Activated T-helper 17 cell treated with anti-CD3 and anti-CD28 coated beads, Interleukin-2, amount 50 U/mL, for 72 hours (primary cell): ENCODE data around the gene OR2A7. TPM values are rescaled to one million over a fixed set of nuclear protein-coding genes. Genes with fewer than 3 reads are reported as not detected.
"Not testable (repeated sequence)": the region's sequence is repeated elsewhere in the genome, so short reads cannot be mapped to it uniquely, and the experiment has no call there.

Experiments
- ATAC-seq: fragments of 150-1000 bp; cut with Tn5 transposase; replicated peaks from 2 replicates; pipeline ENCODE4 v1.10.0; 2021; ENCODE audit warnings: mild to moderate bottlenecking, moderate library complexity
- H3K27ac Mint-ChIP-seq: one replicate; pipeline ENCODE4 v1.8.0; 2022; ENCODE audit warnings: mixed read lengths
- H3K27me3 Mint-ChIP-seq: one replicate; pipeline ENCODE4 v1.8.0; 2022; ENCODE audit warnings: mixed read lengths
- H3K36me3 Mint-ChIP-seq: one replicate; pipeline ENCODE4 v1.8.0; 2022; ENCODE audit warnings: low read depth, mild to moderate bottlenecking, mixed read lengths
- H3K4me1 Mint-ChIP-seq: one replicate; pipeline ENCODE4 v1.8.0; 2022; ENCODE audit warnings: mixed read lengths
- H3K4me3 Mint-ChIP-seq: one replicate; pipeline ENCODE4 v1.8.0; 2022; ENCODE audit warnings: mild to moderate bottlenecking, mixed read lengths
- H3K9me3 Mint-ChIP-seq: one replicate; pipeline ENCODE4 v1.8.0; 2022; ENCODE audit warnings: mixed read lengths
- total RNA-seq, 2 donors: library from RNA; stranded (reverse); gene quantifications; one replicate each; pipeline ENCODE4 v1.2.3, GENCODE V29; 2022

OR2A7 gene
- 1 to 10 TPM in 1 of 2 donors, under 1 TPM in 1; 0.80 to 5.3 TPM for total RNA-seq

- not testable (repeated sequence) for H3K4me1 Mint-ChIP-seq, H3K36me3 Mint-ChIP-seq, H3K9me3 Mint-ChIP-seq, ATAC-seq, H3K27ac Mint-ChIP-seq, H3K27me3 Mint-ChIP-seq, H3K4me3 Mint-ChIP-seq
These were observed at the start of gene OR2A7 for GRCh38 chr7:144264692-144265091. OR2A7 (minus strand) TSS chr7:144264792; CDS start chr7:144259628, 5,164 bp downstream.

- not testable (repeated sequence) for H3K4me3 Mint-ChIP-seq, H3K27ac Mint-ChIP-seq, H3K36me3 Mint-ChIP-seq, H3K4me1 Mint-ChIP-seq, H3K9me3 Mint-ChIP-seq, H3K27me3 Mint-ChIP-seq, ATAC-seq
These were observed 47.4 kb upstream of the OR2A7 start, which contains the start of gene OR2A1 for GRCh38 chr7:144311872-144312469. OR2A1 (plus strand) TSS chr7:144312419; CDS start chr7:144318125, 5,706 bp downstream.

- H3K4me1 Mint-ChIP-seq, ATAC-seq, H3K9me3 Mint-ChIP-seq, H3K27ac Mint-ChIP-seq, H3K4me3 Mint-ChIP-seq, H3K36me3 Mint-ChIP-seq, H3K27me3 Mint-ChIP-seq: not testable (repeated sequence)
These were observed 46.6 kb upstream of the OR2A7 start for GRCh38 chr7:144311218-144311617.

GRCh38 chr7:144309702-144310101 is 45.1 kb upstream of the OR2A7 start:
- H3K4me3 Mint-ChIP-seq, H3K36me3 Mint-ChIP-seq, H3K4me1 Mint-ChIP-seq: not testable (repeated sequence)

GRCh38 chr7:144305156-144305555 is 40.6 kb upstream of the OR2A7 start:
- not testable (repeated sequence) for ATAC-seq, H3K27ac Mint-ChIP-seq, H3K4me3 Mint-ChIP-seq, H3K4me1 Mint-ChIP-seq, H3K27me3 Mint-ChIP-seq, H3K36me3 Mint-ChIP-seq, H3K9me3 Mint-ChIP-seq

More at GRCh38 chr7:144309702-144310101, 45.1 kb upstream of the OR2A7 start:
- not testable (repeated sequence) for ATAC-seq, H3K27ac Mint-ChIP-seq, H3K27me3 Mint-ChIP-seq, H3K9me3 Mint-ChIP-seq

GRCh38 chr7:144303607-144304006 is 39.0 kb upstream of the OR2A7 start:
- not testable (repeated sequence) for H3K27me3 Mint-ChIP-seq, H3K9me3 Mint-ChIP-seq, H3K4me3 Mint-ChIP-seq, ATAC-seq, H3K36me3 Mint-ChIP-seq, H3K27ac Mint-ChIP-seq, H3K4me1 Mint-ChIP-seq

- H3K9me3 Mint-ChIP-seq, H3K27ac Mint-ChIP-seq, H3K27me3 Mint-ChIP-seq, H3K4me3 Mint-ChIP-seq, ATAC-seq, H3K4me1 Mint-ChIP-seq, H3K36me3 Mint-ChIP-seq: not testable (repeated sequence)
These were observed 38.1 kb upstream of the OR2A7 start for GRCh38 chr7:144302578-144303303.

GRCh38 chr7:144293794-144294499 is 29.4 kb upstream of the OR2A7 start:
- H3K4me1 Mint-ChIP-seq, H3K4me3 Mint-ChIP-seq, H3K27me3 Mint-ChIP-seq, H3K36me3 Mint-ChIP-seq, H3K27ac Mint-ChIP-seq, H3K9me3 Mint-ChIP-seq: not testable (repeated sequence)
- ATAC-seq, result peak; percentile 87

GRCh38 chr7:144292384-144293161 is 28.0 kb upstream of the OR2A7 start:
- H3K27ac Mint-ChIP-seq, H3K9me3 Mint-ChIP-seq, H3K4me1 Mint-ChIP-seq, ATAC-seq, H3K4me3 Mint-ChIP-seq, H3K27me3 Mint-ChIP-seq, H3K36me3 Mint-ChIP-seq: not testable (repeated sequence)

GRCh38 chr7:144291607-144292006 is 27.0 kb upstream of the OR2A7 start:
- H3K27ac Mint-ChIP-seq, H3K4me3 Mint-ChIP-seq, H3K36me3 Mint-ChIP-seq, H3K4me1 Mint-ChIP-seq, H3K9me3 Mint-ChIP-seq, ATAC-seq, H3K27me3 Mint-ChIP-seq: not testable (repeated sequence)

GRCh38 chr7:144287171-144287784 is 22.7 kb upstream of the OR2A7 start:
- not testable (repeated sequence) for H3K4me3 Mint-ChIP-seq, H3K27ac Mint-ChIP-seq, H3K9me3 Mint-ChIP-seq, H3K4me1 Mint-ChIP-seq, H3K36me3 Mint-ChIP-seq, H3K27me3 Mint-ChIP-seq
- ATAC-seq, result peak; percentile 57

- not testable (repeated sequence) for ATAC-seq, H3K27ac Mint-ChIP-seq, H3K36me3 Mint-ChIP-seq, H3K27me3 Mint-ChIP-seq, H3K4me1 Mint-ChIP-seq, H3K9me3 Mint-ChIP-seq, H3K4me3 Mint-ChIP-seq
These were observed 19.1 kb upstream of the OR2A7 start for GRCh38 chr7:144283716-144284115.

- not testable (repeated sequence) for H3K27ac Mint-ChIP-seq, H3K4me1 Mint-ChIP-seq, ATAC-seq, H3K27me3 Mint-ChIP-seq, H3K36me3 Mint-ChIP-seq, H3K4me3 Mint-ChIP-seq, H3K9me3 Mint-ChIP-seq
These were observed 17.9 kb upstream of the OR2A7 start for GRCh38 chr7:144282490-144282889.

GRCh38 chr7:144281981-144282380 is 17.4 kb upstream of the OR2A7 start:
- not testable (repeated sequence) for H3K27me3 Mint-ChIP-seq, H3K4me1 Mint-ChIP-seq, H3K27ac Mint-ChIP-seq, H3K4me3 Mint-ChIP-seq, H3K36me3 Mint-ChIP-seq, ATAC-seq, H3K9me3 Mint-ChIP-seq
